ENCODE measurements around the gene TDRD7.

The TDRD7 gene

DNA sequence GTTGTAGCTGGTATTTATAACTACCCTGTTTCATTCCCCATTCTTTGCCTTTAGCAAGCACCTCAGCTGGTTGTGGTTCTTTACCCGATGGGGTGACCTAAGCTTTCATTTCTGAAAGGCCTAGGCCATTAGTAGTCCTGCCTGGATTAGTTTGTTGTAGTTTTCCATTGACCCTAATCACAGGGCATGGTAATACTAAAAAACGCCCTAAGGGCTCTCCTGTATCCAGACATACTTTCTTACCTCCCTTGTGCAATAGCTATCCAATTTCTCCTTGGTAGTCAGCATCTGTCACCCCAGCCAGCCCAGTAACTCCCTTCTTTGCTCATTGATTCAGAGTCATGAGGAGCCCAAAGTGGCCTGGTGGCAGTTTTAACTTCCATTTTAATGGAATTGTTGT, 113.6 kb downstream of the TDRD7 start:
- DNase-seq (ENCODE audit: low read depth, low spot score) = no peak

- DNase-seq (ENCODE audit: low read depth, low spot score) = no peak
These were observed 115.1 kb downstream of the TDRD7 start for GRCh38 chr9:97526895-97527575.

GRCh38 chr9:97527626-97528528, 116.0 kb downstream of the TDRD7 start:
- DNase-seq (ENCODE audit: low read depth, low spot score) = no peak

GRCh38 chr9:97528529-97529230, 116.8 kb downstream of the TDRD7 start:
- no peak for DNase-seq (ENCODE audit: low read depth, low spot score)

DNA sequence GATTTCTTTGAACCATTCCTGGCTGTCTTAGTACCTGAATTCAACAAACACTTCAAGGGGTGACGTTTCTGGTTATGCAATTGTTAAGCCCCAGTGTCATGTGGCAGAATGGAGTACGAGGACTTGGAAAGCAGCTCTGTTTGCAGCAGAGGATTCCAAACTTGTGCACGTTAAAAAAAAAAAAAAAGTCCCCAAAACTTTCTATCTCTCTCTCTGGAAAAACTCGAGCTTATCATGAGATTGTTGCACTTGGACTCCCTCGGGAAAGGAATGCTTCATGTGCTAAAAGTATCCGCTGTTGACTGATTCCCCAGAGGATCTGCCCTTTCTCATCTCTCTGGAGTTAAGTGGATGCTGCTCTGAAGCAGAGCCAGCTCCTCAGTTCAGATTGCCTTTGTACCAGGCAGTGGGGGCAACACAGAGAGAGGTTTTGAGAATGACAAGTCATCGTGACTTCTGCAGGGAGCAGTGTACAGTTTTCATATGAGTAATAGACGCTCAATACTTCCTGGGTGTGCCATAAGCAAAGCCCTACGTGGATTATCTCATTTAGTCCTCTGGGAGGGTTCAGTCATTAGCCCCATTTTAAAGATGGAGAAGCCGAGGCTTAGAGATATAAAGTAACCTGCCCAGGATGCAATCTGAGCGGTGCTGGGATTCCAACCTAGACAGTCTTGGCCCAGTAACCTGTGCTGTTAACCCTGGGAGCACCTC, 117.6 kb downstream of the TDRD7 start:
- no peak for DNase-seq (ENCODE audit: low read depth, low spot score)

DNA sequence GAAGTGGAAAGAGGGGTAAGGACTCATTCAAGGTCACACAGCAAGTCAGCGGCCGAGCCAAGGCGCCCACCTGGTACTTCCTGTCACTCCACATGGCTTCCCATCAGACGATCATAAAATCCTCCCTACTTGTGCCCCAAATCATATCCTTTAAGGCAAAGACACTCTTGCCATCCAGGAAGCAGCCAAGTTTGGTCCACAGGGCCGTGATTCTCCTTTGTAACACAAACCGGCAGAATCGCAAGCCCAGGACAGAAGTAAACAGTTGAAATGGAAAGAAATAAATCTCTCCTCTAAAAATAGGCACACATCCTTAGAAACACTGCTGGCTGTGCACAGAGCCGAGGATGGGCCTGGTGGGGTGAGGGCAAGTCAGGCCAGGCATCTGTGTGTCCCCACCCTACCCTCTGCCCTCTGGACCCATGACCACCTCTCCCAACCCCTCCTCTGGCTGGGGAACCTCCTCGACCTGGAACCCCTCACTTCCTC, 120.0 kb downstream of the TDRD7 start:
- DNase-seq (ENCODE audit: low read depth, low spot score) = no peak

- DNase-seq (ENCODE audit: low read depth, low spot score) = no peak
These were observed 122.3 kb downstream of the TDRD7 start for GRCh38 chr9:97534185-97534584.

DNA sequence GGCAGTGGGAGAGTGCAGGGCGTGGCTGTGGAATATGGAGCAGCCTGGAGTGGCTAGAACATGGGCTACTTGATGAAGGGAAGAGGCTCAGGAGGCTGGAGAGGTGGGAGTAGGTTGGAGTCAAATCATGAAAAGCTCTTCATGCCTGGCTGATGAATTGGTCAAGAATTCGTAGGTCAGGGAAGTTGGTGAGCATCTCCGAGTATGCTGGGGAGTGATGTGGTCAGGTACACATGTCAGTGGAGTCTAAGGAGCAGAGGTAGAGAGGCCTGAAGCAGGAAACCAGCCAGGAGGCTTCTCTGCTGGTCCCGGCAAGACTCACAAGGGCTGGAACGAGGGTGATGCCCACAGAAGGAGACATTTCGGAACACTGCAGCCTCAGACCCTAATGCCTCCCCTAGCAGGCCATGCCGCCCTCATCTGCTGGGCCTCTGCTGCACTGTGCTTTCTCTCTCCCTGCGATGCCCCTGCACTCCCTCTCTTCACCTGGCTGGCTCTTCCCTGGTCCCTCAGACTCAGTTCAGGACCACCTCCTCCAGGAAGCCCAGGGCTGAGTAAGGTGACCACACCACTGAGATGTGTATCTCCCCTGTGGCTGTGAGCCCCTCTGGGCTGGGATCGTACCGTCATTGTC, 123.2 kb downstream of the TDRD7 start:
- DNase-seq (ENCODE audit: low read depth, low spot score) = no peak

GRCh38 chr9:97535771-97536170, 123.9 kb downstream of the TDRD7 start:
- no peak for DNase-seq (ENCODE audit: low read depth, low spot score)

DNA sequence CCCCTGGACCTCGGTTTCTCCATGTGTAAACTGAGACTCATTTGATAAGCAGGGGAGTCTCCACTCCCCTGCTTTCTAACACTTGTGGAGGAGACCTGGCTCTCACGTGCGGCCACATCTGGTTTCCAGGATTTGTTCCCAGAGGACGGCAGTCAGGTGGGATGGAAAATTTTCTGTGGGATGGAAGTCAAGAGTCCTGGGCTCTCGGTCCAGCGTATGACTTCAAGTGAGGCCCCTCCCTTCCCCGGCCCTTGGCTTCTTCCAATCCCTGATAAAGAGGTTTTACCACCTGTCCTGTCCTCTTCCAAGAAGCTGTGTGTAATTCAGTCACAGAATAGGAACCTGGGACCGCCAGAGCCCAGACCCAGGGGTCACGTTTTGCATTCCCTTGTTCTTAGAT, 124.6 kb downstream of the TDRD7 start:
- no peak for DNase-seq (ENCODE audit: low read depth, low spot score)

GRCh38 chr9:97543561-97543960, 131.7 kb downstream of the TDRD7 start:
- no peak for DNase-seq (ENCODE audit: low read depth, low spot score)

- DNase-seq (ENCODE audit: low read depth, low spot score) = no peak
These were observed 133.6 kb downstream of the TDRD7 start for GRCh38 chr9:97545486-97545885.
